GM21825 (cell line): ENCODE results near the gene IFT43.

ENCODE experiments used
- ATAC-seq: cut with Tn5 transposase; IDR thresholded peaks from one replicate; pipeline ENCODE4 v1.9.1; 2021; ENCODE audit warnings: mild to moderate bottlenecking, moderate library complexity; ENCODE audit not compliant: unreplicated experiment

Gene IFT43

DNA sequence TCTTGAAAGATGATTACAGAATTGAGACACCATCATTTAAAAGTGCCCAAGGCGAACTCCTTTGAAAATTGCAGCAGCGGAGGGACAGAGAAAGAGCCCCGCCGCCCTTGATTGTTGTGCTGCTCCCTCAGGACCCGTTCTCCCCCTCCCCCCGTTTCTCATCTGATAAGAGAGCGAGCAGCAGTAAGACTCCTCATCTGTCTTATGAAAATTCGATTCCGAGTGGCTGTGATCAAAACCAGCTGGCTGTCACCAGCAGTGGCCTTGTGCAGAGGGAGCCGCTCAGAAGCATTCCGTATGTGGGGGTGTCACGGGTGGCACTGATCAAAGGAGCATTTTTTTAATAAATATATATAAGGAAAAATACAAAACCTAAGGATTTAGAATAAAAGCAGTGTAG is 88.2 kb downstream of the IFT43 start:
- ATAC-seq: no peak

GRCh38 chr14:76077340-76077739 is 91.8 kb downstream of the IFT43 start:
- no peak for ATAC-seq

DNA sequence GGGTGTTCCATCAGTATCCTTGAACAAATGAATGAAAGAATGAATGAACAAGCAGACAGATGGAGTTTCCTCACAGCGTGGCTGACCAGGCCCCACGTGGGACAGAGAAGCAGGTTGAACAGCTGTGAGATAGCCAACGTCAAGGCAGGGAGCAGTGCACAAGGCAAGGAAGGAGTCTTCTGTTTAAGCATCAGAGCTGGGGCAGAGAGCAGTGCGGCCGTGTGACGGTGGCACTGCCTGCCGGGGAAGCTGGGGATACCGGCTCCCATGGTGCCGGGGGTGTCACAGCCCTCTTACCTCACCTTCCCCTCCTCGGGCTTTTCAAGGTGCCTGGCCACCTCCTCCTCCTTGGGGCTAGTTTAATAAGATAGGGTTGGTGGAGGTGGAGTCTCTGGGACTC is 92.9 kb downstream of the IFT43 start:
- no peak for ATAC-seq

DNA sequence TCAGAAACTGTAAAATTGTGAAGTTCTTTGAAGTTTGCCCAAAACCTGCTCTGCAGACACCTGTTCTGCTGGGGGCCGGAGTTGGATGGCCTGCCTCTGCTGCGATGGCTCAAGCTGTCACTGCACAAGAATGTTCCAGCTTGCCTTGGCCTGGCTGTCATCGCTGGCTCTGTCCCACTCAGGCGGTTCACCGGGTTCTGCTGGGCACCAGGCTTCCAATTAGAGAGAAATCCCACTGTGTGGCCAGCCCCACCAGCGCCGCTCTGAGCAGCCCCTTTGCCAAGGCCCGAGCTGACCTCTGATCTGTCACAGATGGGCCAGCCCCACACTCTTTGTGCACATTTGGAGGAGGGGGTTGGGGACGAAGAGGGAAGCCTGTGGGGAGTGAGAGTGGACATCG is 94.5 kb downstream of the IFT43 start:
- no peak for ATAC-seq

DNA sequence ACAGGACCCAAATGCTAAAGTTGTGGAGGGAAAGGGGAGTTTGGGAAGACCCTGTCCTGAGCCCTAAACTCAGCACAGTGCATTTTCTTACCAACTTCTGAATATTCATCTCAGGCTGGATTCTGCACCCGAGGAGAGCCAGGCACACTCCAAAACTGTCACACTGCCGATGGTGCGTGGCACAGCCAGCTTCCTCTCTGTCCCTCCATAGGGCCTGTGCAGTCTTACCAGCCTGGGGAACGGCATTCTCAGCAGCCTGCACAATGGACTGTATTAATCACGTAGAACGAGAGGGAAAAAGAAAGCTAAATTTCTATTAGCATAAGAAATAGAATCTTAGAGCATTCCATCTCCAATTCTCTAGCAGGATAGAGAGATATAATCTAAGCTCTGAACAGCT is 94.9 kb downstream of the IFT43 start:
- ATAC-seq: no peak

DNA sequence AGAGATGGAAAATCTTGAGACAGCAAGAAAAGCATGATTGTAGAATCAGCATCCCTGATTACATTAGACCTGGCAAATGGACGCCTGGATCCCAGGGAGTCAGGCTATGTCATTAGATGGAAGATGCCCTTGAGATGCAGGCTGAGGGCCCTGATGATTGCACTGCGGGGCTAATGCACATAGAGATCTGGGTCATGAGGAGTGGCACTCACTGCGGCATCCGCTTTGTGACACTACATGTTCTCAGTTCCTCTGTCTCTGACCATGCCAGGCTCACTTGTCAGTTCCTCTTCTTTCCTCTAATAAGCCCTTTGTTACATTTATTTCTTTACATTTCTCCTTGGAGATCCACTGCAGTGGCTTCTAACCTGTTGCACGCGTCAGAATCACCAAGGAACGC is 96.1 kb downstream of the IFT43 start:
- ATAC-seq: no peak

DNA sequence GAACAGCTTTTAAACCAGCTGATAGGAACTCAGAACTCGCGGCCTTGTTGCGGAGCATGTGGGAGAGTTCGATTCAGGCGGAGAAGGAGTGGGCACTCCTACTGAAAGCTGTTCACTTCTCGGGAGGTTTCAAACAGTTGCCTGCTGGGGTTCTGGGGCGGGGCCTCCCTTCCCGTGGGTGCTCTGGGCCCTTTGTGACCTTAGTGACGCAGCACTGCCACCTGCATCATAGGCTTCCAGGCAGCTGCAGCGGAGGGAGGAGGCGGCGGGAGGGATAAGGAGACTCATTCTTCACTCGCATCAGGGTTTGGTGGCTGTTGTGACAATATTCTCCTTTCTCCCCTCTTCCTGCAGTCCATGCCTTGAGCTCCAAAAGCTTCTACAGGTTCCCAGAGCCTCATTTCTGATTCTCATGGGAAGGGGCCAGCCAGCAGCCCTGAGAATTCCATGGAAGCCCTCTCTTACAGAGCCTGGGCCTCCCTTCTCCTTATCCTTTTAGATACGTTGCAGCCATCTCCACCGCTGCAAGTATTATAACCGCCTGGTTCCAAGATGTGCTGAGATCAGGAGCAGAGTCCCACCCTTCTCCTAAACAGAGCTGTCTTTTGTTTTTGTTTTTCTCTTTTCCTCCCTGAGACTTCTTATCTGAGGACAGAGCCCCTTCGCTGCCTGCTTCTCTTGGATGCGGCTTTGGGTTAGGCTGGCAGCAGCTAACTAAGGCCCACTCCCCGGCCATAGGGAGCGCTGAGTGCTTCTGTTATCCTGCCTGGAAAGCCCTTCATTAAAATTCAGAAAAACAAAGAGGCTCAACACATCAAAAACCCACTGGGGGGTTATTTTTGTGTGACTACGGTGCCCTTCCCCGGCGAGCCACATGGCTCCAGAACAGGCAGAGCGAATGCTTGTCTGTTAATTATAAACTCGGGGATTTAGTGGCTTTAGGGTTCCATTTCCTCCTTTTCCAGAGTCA is 98.5 kb downstream of the IFT43 start:
- no peak for ATAC-seq

- ATAC-seq: no peak
These were observed 99.8 kb downstream of the IFT43 start for GRCh38 chr14:76085358-76085757.

DNA sequence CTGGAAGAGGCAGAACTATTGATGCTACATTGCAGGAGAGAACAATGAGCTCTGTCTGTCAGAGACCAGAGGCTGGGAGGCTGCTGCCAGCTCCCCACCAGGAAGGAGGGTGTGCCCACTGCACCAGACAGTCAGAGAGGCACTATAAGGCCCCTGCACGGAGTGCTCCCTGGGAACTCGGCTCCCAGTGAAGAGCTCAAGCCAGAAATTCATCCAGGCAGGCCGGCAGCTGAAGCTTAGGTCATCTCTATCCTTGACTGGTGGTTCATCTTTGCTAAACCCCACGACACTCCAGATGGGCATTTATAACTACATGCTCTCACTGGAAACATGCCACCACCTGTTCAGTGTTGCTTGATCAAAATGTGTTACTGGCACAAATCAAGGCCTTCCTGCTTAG is 101.1 kb downstream of the IFT43 start:
- no peak for ATAC-seq

- no peak for ATAC-seq
These were observed 102.8 kb downstream of the IFT43 start for GRCh38 chr14:76088326-76088725.

GRCh38 chr14:76088771-76089571 is 103.4 kb downstream of the IFT43 start:
- ATAC-seq: no peak

- ATAC-seq: no peak
These were observed 104.0 kb downstream of the IFT43 start for GRCh38 chr14:76089575-76089974.

DNA sequence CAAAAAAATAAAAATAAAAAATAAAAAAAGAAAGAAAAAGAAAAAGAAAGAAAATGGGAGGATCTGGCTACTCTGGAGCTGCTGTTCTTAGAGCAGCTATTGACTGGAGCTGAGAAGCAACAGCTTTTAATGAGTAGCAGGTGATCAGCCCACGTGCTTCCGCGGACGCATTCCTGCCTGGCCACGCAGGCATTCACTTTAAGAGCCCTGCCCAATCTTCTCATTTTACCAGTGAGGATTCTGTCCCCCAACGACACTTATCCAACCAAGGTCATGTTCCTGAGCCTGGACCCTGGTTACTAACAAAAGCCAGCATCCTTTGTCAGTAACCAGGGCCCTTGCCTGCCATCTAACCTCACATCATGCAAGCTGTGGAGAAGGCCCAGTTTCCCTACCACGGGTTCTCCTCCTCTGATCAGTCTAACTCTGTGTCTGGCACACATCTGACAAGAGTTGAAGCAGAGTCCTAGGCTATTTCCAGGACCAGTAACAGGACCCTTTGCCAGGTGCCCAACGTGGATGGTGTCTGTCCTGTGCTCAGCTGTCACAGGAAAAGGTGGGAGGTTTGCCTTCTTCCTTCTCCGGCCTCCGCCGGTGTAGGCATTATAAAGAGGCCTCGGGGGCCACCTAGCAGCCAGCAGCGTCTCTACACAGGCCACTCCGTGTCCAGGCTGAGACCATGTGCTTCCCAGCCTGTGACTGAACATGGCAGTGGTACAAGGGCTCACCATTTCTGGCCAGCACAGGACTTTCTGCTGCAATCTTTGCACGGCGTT is 105.2 kb downstream of the IFT43 start:
- no peak for ATAC-seq

- no peak for ATAC-seq
These were observed 107.5 kb downstream of the IFT43 start for GRCh38 chr14:76093077-76093476.

DNA sequence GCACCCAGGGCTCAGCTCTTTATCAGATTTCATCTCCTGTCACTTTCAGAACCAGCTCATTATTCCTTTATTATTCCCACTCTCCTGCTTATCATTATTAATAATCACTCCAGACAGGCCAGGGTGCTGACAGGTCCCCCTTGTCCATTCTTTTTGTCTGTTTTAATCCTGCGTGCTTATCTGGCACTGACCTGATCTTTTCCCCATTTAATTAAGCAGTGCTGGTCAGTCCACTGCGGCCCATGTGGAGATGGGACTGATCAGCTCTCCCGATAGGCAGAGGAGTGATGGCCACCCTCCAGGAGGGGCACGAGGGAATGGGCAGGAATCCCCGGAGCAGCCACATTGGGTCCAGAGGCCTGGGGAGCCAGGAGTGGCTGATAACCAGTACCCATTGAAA is 110.7 kb downstream of the IFT43 start:
- ATAC-seq: no peak

DNA sequence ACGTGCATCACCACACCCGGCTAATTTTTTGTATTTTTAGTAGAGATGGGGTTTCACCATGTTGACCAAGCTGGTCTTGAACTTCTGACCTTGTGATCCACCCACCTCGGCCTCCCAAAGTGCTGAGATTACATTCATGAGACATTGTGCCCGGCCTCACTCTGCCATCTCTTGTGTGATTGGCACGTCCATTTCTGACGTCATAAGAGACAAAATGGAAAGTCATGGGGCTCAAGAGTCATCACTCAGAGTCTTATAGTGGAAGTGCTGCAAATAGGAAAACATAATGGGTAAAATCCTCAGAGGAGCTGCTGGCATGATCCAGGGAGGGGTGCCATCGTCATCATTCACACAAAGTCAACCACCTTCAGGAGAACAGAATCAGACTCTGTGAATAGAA is 112.0 kb downstream of the IFT43 start:
- ATAC-seq: no peak

DNA sequence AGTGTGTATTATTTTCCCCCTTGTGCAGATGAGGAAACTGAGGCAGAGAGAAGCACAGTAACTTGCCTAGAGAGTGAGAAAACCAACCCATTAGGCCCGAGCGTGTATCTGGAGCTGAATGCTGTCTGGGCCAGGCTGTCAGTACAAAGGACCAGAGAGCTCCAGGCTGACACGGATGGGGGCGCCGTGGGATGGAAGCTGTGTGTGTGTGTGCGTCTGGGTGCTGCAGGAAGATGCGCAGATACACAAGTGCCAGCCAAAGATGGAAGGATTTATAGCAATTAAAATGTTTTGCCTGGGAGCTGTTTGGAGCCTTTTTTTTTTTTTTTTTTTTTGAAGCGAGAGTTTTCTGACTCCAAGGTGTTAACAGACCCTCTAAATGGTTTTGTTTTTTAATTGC is 112.5 kb downstream of the IFT43 start:
- ATAC-seq: no peak

- no peak for ATAC-seq
These were observed 113.5 kb downstream of the IFT43 start for GRCh38 chr14:76098916-76099675.

GRCh38 chr14:76100236-76100635 is 114.7 kb downstream of the IFT43 start:
- ATAC-seq: no peak
